ENCODE results near the gene CCDC9B.

Gene CCDC9B

GRCh38 chr15:40325700-40326099 is 15.0 kb downstream of the CCDC9B start:
- no peak for DNase-seq

GRCh38 chr15:40325188-40325587 is 15.6 kb downstream of the CCDC9B start:
- no peak for DNase-seq

- no peak for DNase-seq
These were observed 16.5 kb downstream of the CCDC9B start for GRCh38 chr15:40323953-40324937.

- DNase-seq = peak; percentile 63 to 87
These were observed 17.3 kb downstream of the CCDC9B start, which contains the start of gene INAFM2 for GRCh38 chr15:40323239-40323952. Gene INAFM2 (plus strand): TSS chr15:40323692. CDS start chr15:40324056, 364 bp downstream.

GRCh38 chr15:40322531-40323238 is 18.1 kb downstream of the CCDC9B start:
- no peak for DNase-seq

- peak in 1 of 2 experiments; percentile 62 for DNase-seq
These were observed 19.8 kb downstream of the CCDC9B start for GRCh38 chr15:40320931-40321371.

- DNase-seq = no peak
These were observed 20.3 kb downstream of the CCDC9B start for GRCh38 chr15:40320409-40320808.

GRCh38 chr15:40317580-40317979 is 23.2 kb downstream of the CCDC9B start:
- DNase-seq = no peak

- DNase-seq = no peak
These were observed 23.8 kb downstream of the CCDC9B start for GRCh38 chr15:40316931-40317330.

GRCh38 chr15:40314723-40315276 is 25.9 kb downstream of the CCDC9B start:
- DNase-seq = peak in 1 of 2 experiments; percentile 12

GRCh38 chr15:40313531-40314398 is 27.0 kb downstream of the CCDC9B start:
- no peak for DNase-seq

- no peak for DNase-seq
These were observed 28.2 kb downstream of the CCDC9B start for GRCh38 chr15:40312370-40313158.

GRCh38 chr15:40310993-40311392 is 29.7 kb downstream of the CCDC9B start:
- no peak for DNase-seq

GRCh38 chr15:40310001-40310959 is 30.5 kb downstream of the CCDC9B start:
- peak in 1 of 2 experiments; percentile 4 for DNase-seq

GRCh38 chr15:40309344-40309862 is 31.3 kb downstream of the CCDC9B start:
- no peak for DNase-seq

- peak in 1 of 2 experiments; percentile 5 for DNase-seq
These were observed 33.1 kb downstream of the CCDC9B start, which contains the start of gene PLCB2 for GRCh38 chr15:40307421-40308211. Gene PLCB2 (minus strand): TSS chr15:40307935. CDS start chr15:40307672, 263 bp downstream.

- no peak for DNase-seq
These were observed 33.8 kb downstream of the CCDC9B start for GRCh38 chr15:40306908-40307307.

GRCh38 chr15:40306371-40306770 is 34.4 kb downstream of the CCDC9B start:
- no peak for DNase-seq
